SU-DHL-6 (cell line): ENCODE results near the gene ABCG2.

Experiments
- H2AFZ ChIP-seq: fragments of 200-600 bp; sonication (generic); 2 replicates; pipeline ENCODE4 v1.6.1; 2014; ENCODE audit warnings: low read depth, mild to moderate bottlenecking, moderate library complexity, mixed read lengths, antibody characterized with exemption, low read length; ENCODE audit not compliant: severe bottlenecking
- H3F3A ChIP-seq: fragments of 200-600 bp; shearing (Covaris generic); 2 replicates; pipeline ENCODE4 v1.6.0; 2016; ENCODE audit warnings: antibody characterized with exemption, mild to moderate bottlenecking; ENCODE audit not compliant: insufficient read depth
- H3K27ac ChIP-seq: fragments of 200-600 bp; sonication (generic); 2 replicates; pipeline ENCODE4 v1.5.1; 2016; ENCODE audit warnings: low read depth, mild to moderate bottlenecking, low read length, moderate library complexity, mixed read lengths
- H3K27me3 ChIP-seq: fragments of 200-600 bp; sonication (generic), shearing (Covaris generic); 2 replicates; pipeline ENCODE4 v1.6.0; 2014; ENCODE audit warnings: mild to moderate bottlenecking, low read length
- H3K36me3 ChIP-seq: fragments of 200-600 bp; sonication (generic); 2 replicates; pipeline ENCODE4 v1.6.1; 2014; ENCODE audit warnings: mild to moderate bottlenecking, low read length, mixed read lengths
- H3K4me2 ChIP-seq: fragments of 300-600, 200-600 bp; shearing (Covaris generic), sonication (generic); 2 replicates; pipeline ENCODE4 v1.6.0; 2014; ENCODE audit warnings: low read length, low read depth, mild to moderate bottlenecking; ENCODE audit not compliant: poor library complexity, severe bottlenecking
- H3K4me3 ChIP-seq: fragments of 200-600 bp; sonication (generic); 2 replicates; pipeline ENCODE4 v1.5.1; 2014; ENCODE audit warnings: antibody characterized with exemption, low read length, mild to moderate bottlenecking, mixed read lengths; ENCODE audit not compliant: insufficient read depth, poor library complexity, severe bottlenecking
- H3K79me2 ChIP-seq: fragments of 200-600 bp; sonication (generic); 2 replicates; pipeline ENCODE4 v1.6.1; 2014; ENCODE audit warnings: mild to moderate bottlenecking, low read length, moderate library complexity; ENCODE audit not compliant: insufficient read depth
- H3K9ac ChIP-seq: fragments of 200-600 bp; sonication (generic); 2 replicates; pipeline ENCODE4 v1.7.0; 2014; ENCODE audit warnings: mild to moderate bottlenecking, low read length
- H3K9me2 ChIP-seq: fragments of 200-600 bp; sonication (generic); replicated peaks from 2 replicates; pipeline ENCODE4 v1.6.1; 2014; ENCODE audit warnings: low read length; ENCODE audit not compliant: insufficient read depth
- H3K9me3 ChIP-seq: fragments of 200-600 bp; sonication (generic); 2 replicates; pipeline ENCODE4 v1.6.1; 2014; ENCODE audit warnings: low read length, mixed read lengths; ENCODE audit not compliant: insufficient read depth
- H4K20me1 ChIP-seq: fragments of 200-600 bp; sonication (generic); 2 replicates; pipeline ENCODE4 v1.6.1; 2014; ENCODE audit warnings: low read depth, mild to moderate bottlenecking, antibody characterized with exemption, low read length, moderate library complexity, mixed read lengths
- CTCF ChIP-seq: fragments of 200-600 bp; sonication (generic); IDR thresholded peaks from one replicate; pipeline ENCODE4 v1.5.1; 2017; ENCODE audit warnings: antibody characterized with exemption, mild to moderate bottlenecking, low read length, moderate library complexity; ENCODE audit not compliant: insufficient read depth, poor library complexity, severe bottlenecking
- EZH2phosphoT487 ChIP-seq: fragments of 200-600 bp; sonication (generic), shearing (Covaris generic); conservative IDR thresholded peaks from 2 replicates; pipeline ENCODE4 v1.6.1; 2018; ENCODE audit warnings: mild to moderate bottlenecking, antibody characterized with exemption, low read length, moderate library complexity, mixed read lengths

The ABCG2 gene

GRCh38 chr4:88134536-88135355 is 23.7 kb downstream of the ABCG2 start:
- Histone ChIP-seq H3K4me2 (no peak overlapping the region), H3K27me3 (no peaks in the 10 kb centered on the region), H3K4me3 (no peak overlapping the region), H3K9me3 (no peaks in the 10 kb centered on the region), H4K20me1 (no peaks in the 10 kb centered on the region), H3K36me3 (no peaks in the 10 kb centered on the region), H3K9me2 (no peaks in the 10 kb centered on the region), H3K27ac (no peak overlapping the region), H3K9ac (no peak overlapping the region), H3K79me2 (no peaks in the 10 kb centered on the region), H2AFZ (no peak overlapping the region), H3F3A (no peaks in the 10 kb centered on the region)
- TF ChIP-seq CTCF: no peak
- no peak for TF ChIP-seq EZH2phosphoT487

- TF ChIP-seq EZH2phosphoT487 (no peak), CTCF (no peak)
- Histone ChIP-seq H3K9me3 (no peaks in the 10 kb centered on the region), H3K36me3 (no peaks in the 10 kb centered on the region), H3K9ac (no peak overlapping the region), H3K9me2 (no peaks in the 10 kb centered on the region), H3K4me2 (no peak overlapping the region), H3K79me2 (no peaks in the 10 kb centered on the region), H3K4me3 (no peak overlapping the region), H2AFZ (no peak overlapping the region), H3F3A (no peaks in the 10 kb centered on the region), H3K27me3 (no peaks in the 10 kb centered on the region), H4K20me1 (no peaks in the 10 kb centered on the region), H3K27ac (no peak overlapping the region)
Observed at GRCh38 chr4:88134111-88134510, 24.3 kb downstream of the ABCG2 start.

GRCh38 chr4:88130544-88131305 is 27.7 kb downstream of the ABCG2 start:
- H3K9ac ChIP-seq: no peak overlapping the region
- no peaks in the 10 kb centered on the region for H4K20me1 ChIP-seq
- no peaks in the 10 kb centered on the region for H3K9me3 ChIP-seq
- H2AFZ ChIP-seq: no peak overlapping the region
- no peaks in the 10 kb centered on the region for H3K36me3 ChIP-seq
- no peak overlapping the region for H3K4me2 ChIP-seq
- no peaks in the 10 kb centered on the region for H3F3A ChIP-seq
- H3K27ac ChIP-seq: no peak overlapping the region
- no peak overlapping the region for H3K4me3 ChIP-seq
- H3K9me2 ChIP-seq: no peaks in the 10 kb centered on the region
- TF ChIP-seq EZH2phosphoT487 (no peak), CTCF (no peak)
- no peaks in the 10 kb centered on the region for H3K79me2 ChIP-seq
- H3K27me3 ChIP-seq: no peaks in the 10 kb centered on the region
